Upper lobe of right lung (tissue), 1 donor: ENCODE measurements around the gene ABCG5. TPM values are rescaled to one million over a fixed set of nuclear protein-coding genes. Genes with fewer than 3 reads are reported as not detected.

Source experiments
- ATAC-seq: fragments of 200-7000 bp; cut with Tn5 transposase; one replicate; pipeline ENCODE4 v1.9.1; 2020; ENCODE audit warnings: mild to moderate bottlenecking, moderate library complexity
- DNase-seq: peaks from one replicate; pipeline ENCODE4 v3.0.0-alpha.2; 2020
- H3K27ac ChIP-seq: fragments of 200-600 bp; one replicate; pipeline ENCODE4 v1.8.0; 2022
- H3K27me3 ChIP-seq: fragments of 200-600 bp; one replicate; pipeline ENCODE4 v1.8.0; 2022; ENCODE audit warnings: mild to moderate bottlenecking
- H3K36me3 ChIP-seq: fragments of 200-600 bp; one replicate; pipeline ENCODE4 v1.8.0; 2022
- H3K4me1 ChIP-seq: fragments of 200-600 bp; one replicate; pipeline ENCODE4 v1.8.0; 2022
- H3K4me3 ChIP-seq: fragments of 200-600 bp; one replicate; pipeline ENCODE4 v1.8.0; 2022; ENCODE audit warnings: mild to moderate bottlenecking
- H3K9me3 ChIP-seq: fragments of 200-600 bp; one replicate; pipeline ENCODE4 v1.8.0; 2022
- CTCF ChIP-seq: fragments of 200-600 bp; IDR thresholded peaks from one replicate; pipeline ENCODE4 v1.8.0; 2022; ENCODE audit warnings: antibody characterized with exemption
- intact Hi-C: fragments of 100-400 bp; cut with DNase I; formaldehyde crosslinking; loops from one replicate; pipeline ENCODE4 v1.11.0; 2022
- total RNA-seq: library from RNA; stranded (reverse); fragmentation: NEBNext Ultra II Directional; extraction: Animal tissue kit (Norgen Biotek cat#: 25700); gene quantifications from one replicate; pipeline ENCODE4 v1.2.1, GENCODE V29; 2021
- donor health status: DM: no; HTN: yes; CAD: no; lungs with severe emphysema.

The ABCG5 gene
- total RNA-seq, 1 donor from 2014 or later: not detected

- no peak for DNase-seq
- H3K9me3 ChIP-seq: no peaks in the 10 kb centered on the region
- H3K27ac ChIP-seq: no peak overlapping the region
- TF ChIP-seq CTCF: no peak
- peaks cover 17% of the 10 kb centered on the region for H3K36me3 ChIP-seq
- H3K4me1 ChIP-seq: no peaks in the 10 kb centered on the region
- intact Hi-C loops: no loop called here
- no peak overlapping the region for H3K4me3 ChIP-seq
- no peaks in the 10 kb centered on the region for H3K27me3 ChIP-seq
- no peak for ATAC-seq
Observed at GRCh38 chr2:43812947-43813346, 25.7 kb downstream of the ABCG5 start.

- no peaks in the 10 kb centered on the region for H3K27me3 ChIP-seq
- peaks cover 26% of the 10 kb centered on the region for H3K36me3 ChIP-seq
- no peak for TF ChIP-seq CTCF
- no peak overlapping the region for H3K4me3 ChIP-seq
- H3K4me1 ChIP-seq: no peaks in the 10 kb centered on the region
- no peaks in the 10 kb centered on the region for H3K9me3 ChIP-seq
- intact Hi-C loops: no loop called here
- ATAC-seq (no peak), DNase-seq (no peak)
- H3K27ac ChIP-seq: no peak overlapping the region
Observed at GRCh38 chr2:43812006-43812405, 26.6 kb downstream of the ABCG5 start.

- Histone ChIP-seq H3K9me3 (no peaks in the 10 kb centered on the region), H3K27me3 (no peaks in the 10 kb centered on the region), H3K4me1 (no peaks in the 10 kb centered on the region), H3K4me3 (no peak overlapping the region), H3K27ac (no peak overlapping the region), H3K36me3 (peaks cover 37% of the 10 kb centered on the region)
- intact Hi-C loops: no loop called here
- no peak for ATAC-seq
- TF ChIP-seq CTCF: no peak
- no peak for DNase-seq
Observed at GRCh38 chr2:43810888-43811287, 27.8 kb downstream of the ABCG5 start.

- no peak for DNase-seq
- TF ChIP-seq CTCF: no peak
- intact Hi-C loops: no loop called here
- no peak overlapping the region for H3K27ac ChIP-seq
- H3K9me3 ChIP-seq: no peaks in the 10 kb centered on the region
- ATAC-seq: no peak
- no peak overlapping the region for H3K4me3 ChIP-seq
- H3K27me3 ChIP-seq: no peaks in the 10 kb centered on the region
- peaks cover 42% of the 10 kb centered on the region for H3K36me3 ChIP-seq
- H3K4me1 ChIP-seq: no peaks in the 10 kb centered on the region
Observed at GRCh38 chr2:43810452-43810851, 28.2 kb downstream of the ABCG5 start.

GRCh38 chr2:43806719-43807031, 32.0 kb downstream of the ABCG5 start:
- no peak overlapping the region for H3K27ac ChIP-seq
- no peak overlapping the region for H3K4me3 ChIP-seq
- DNase-seq: no peak
- no peak for ATAC-seq
- TF ChIP-seq CTCF: no peak
- intact Hi-C loops: no loop called here
- H3K27me3 ChIP-seq: no peaks in the 10 kb centered on the region
- H3K4me1 ChIP-seq: no peaks in the 10 kb centered on the region
- no peaks in the 10 kb centered on the region for H3K9me3 ChIP-seq
- H3K36me3 ChIP-seq: peaks cover 52% of the 10 kb centered on the region

- Histone ChIP-seq H3K4me1 (no peaks in the 10 kb centered on the region), H3K4me3 (no peak overlapping the region), H3K27ac (no peak overlapping the region), H3K9me3 (no peaks in the 10 kb centered on the region), H3K27me3 (no peaks in the 10 kb centered on the region), H3K36me3 (peaks cover 35% of the 10 kb centered on the region)
- ATAC-seq: no peak
- intact Hi-C loops: no loop called here
- TF ChIP-seq CTCF: no peak
- no peak for DNase-seq
Observed at GRCh38 chr2:43803113-43803512, 35.5 kb downstream of the ABCG5 start.
